WTC11 (cell line): ENCODE measurements around the gene UQCR11. TPM values are rescaled to one million over a fixed set of nuclear protein-coding genes. Genes with fewer than 3 reads are reported as not detected.

Experiments used
- ATAC-seq: fragments of 200-7000 bp; cut with Tn5 transposase; 2 replicates; pipeline ENCODE4 v1.10.0; 2021; ENCODE audit warnings: mild to moderate bottlenecking, moderate library complexity
- CTCF ChIA-PET: fragments of 300-600 bp; sonication (Branson Sonifier 250); formaldehyde crosslinking; loops from one replicate; lab custom pipeline; 2021; ENCODE audit warnings: antibody characterized with exemption; lab: Charles Lee
- POLR2A ChIA-PET: fragments of 350-600 bp; sonication (Branson Sonifier 250); formaldehyde crosslinking; loops from one replicate; lab custom pipeline; 2021; ENCODE audit warnings: antibody characterized with exemption; lab: Charles Lee
- DNase-seq: peaks from one replicate; pipeline ENCODE4 v3.0.0; 2021; ENCODE audit warnings: low spot score
- H3K27ac Mint-ChIP-seq: 2 replicates; pipeline ENCODE4 v1.8.0; 2021; ENCODE audit warnings: mixed read lengths
- H3K27me3 Mint-ChIP-seq: 2 replicates; pipeline ENCODE4 v1.8.0; 2021; ENCODE audit warnings: low read depth, mild to moderate bottlenecking, moderate library complexity, mixed read lengths
- H3K36me3 Mint-ChIP-seq: 2 replicates; pipeline ENCODE4 v1.8.0; 2021; ENCODE audit warnings: mixed read lengths
- H3K4me1 Mint-ChIP-seq: 2 replicates; pipeline ENCODE4 v1.8.0; 2022; ENCODE audit warnings: mixed read lengths
- H3K4me3 Mint-ChIP-seq: 2 replicates; pipeline ENCODE4 v1.8.0; 2021; ENCODE audit warnings: mild to moderate bottlenecking, moderate library complexity, mixed read lengths
- H3K9me3 Mint-ChIP-seq: 2 replicates; pipeline ENCODE4 v1.8.0; 2021; ENCODE audit warnings: mixed read lengths
- ATF6 ChIP-seq: sonication (generic); formaldehyde crosslinking; IDR thresholded peaks from 2 replicates; pipeline ENCODE4 v1.8.1; 2023; ENCODE audit warnings: mild to moderate bottlenecking, missing genetic modification reagents
- CDX4 ChIP-seq: fragments of 250-450 bp; sonication (Bioruptor Pico); IDR thresholded peaks from 2 replicates; pipeline ENCODE4 v1.9.0; 2021; ENCODE audit warnings: moderate library complexity, mild to moderate bottlenecking, inconsistent platforms, borderline replicate concordance
- CREM ChIP-seq: sonication (generic); formaldehyde crosslinking; IDR thresholded peaks from 2 replicates; pipeline ENCODE4 v1.8.1; 2022; ENCODE audit warnings: mild to moderate bottlenecking, missing genetic modification reagents, moderate library complexity
- CTCF ChIP-seq: fragments of 200-600 bp; IDR thresholded peaks from 2 replicates; pipeline ENCODE4 v1.8.0; 2022; ENCODE audit warnings: antibody characterized with exemption
- E2F1 ChIP-seq: sonication (generic); formaldehyde crosslinking; IDR thresholded peaks from 2 replicates; pipeline ENCODE4 v1.8.0; 2022; ENCODE audit warnings: mild to moderate bottlenecking, missing genetic modification reagents
- ELF4 ChIP-seq: sonication (generic); formaldehyde crosslinking; IDR thresholded peaks from 2 replicates; pipeline ENCODE4 v1.8.1; 2022; ENCODE audit warnings: low read depth, mild to moderate bottlenecking, moderate library complexity, missing genetic modification reagents
- ERG ChIP-seq: fragments of 250-450 bp; sonication (Bioruptor Pico); IDR thresholded peaks from 2 replicates; pipeline ENCODE4 v1.8.0; 2021; ENCODE audit warnings: mild to moderate bottlenecking
- GTF2I ChIP-seq: fragments of 250-450 bp; sonication (Bioruptor Pico); conservative IDR thresholded peaks from 2 replicates; pipeline ENCODE4 v1.4.0; 2021; ENCODE audit warnings: mild to moderate bottlenecking
- JUN ChIP-seq: sonication (generic); formaldehyde crosslinking; IDR thresholded peaks from 2 replicates; pipeline ENCODE4 v1.8.0; 2023; ENCODE audit warnings: mild to moderate bottlenecking, missing genetic modification reagents
- MLX ChIP-seq: sonication (generic); formaldehyde crosslinking; IDR thresholded peaks from 2 replicates; pipeline ENCODE4 v1.8.1; 2023; ENCODE audit warnings: mild to moderate bottlenecking, missing genetic modification reagents, moderate library complexity
- NFYB ChIP-seq: sonication (generic); formaldehyde crosslinking; conservative IDR thresholded peaks from 2 replicates; pipeline ENCODE4 v1.8.0; 2022; ENCODE audit warnings: low read depth, missing genetic modification reagents
- NR1H2 ChIP-seq: sonication (generic); formaldehyde crosslinking; IDR thresholded peaks from 2 replicates; pipeline ENCODE4 v1.9.0; 2021; ENCODE audit warnings: mild to moderate bottlenecking, moderate library complexity, missing genetic modification reagents
- OVOL2 ChIP-seq: fragments of 250-450 bp; sonication (Bioruptor Pico); IDR thresholded peaks from 2 replicates; pipeline ENCODE4 v1.9.0; 2021; ENCODE audit warnings: mild to moderate bottlenecking, borderline replicate concordance
- SMAD3 ChIP-seq: sonication (generic); formaldehyde crosslinking; IDR thresholded peaks from 2 replicates; pipeline ENCODE4 v1.8.0; 2022; ENCODE audit warnings: missing genetic modification reagents, mild to moderate bottlenecking, borderline replicate concordance
- STAT6 ChIP-seq: sonication (generic); formaldehyde crosslinking; conservative IDR thresholded peaks from 2 replicates; pipeline ENCODE4 v1.8.1; 2023; ENCODE audit warnings: mild to moderate bottlenecking, low read depth, missing genetic modification reagents, moderate library complexity
- TEAD4 ChIP-seq: sonication (generic); formaldehyde crosslinking; IDR thresholded peaks from 2 replicates; pipeline ENCODE4 v1.8.0; 2022; ENCODE audit warnings: mild to moderate bottlenecking, missing genetic modification reagents
- USF1 ChIP-seq: sonication (generic); formaldehyde crosslinking; IDR thresholded peaks from 2 replicates; pipeline ENCODE4 v1.8.0; 2022; ENCODE audit warnings: mild to moderate bottlenecking, missing genetic modification reagents
- ZNF121 ChIP-seq: sonication (generic); formaldehyde crosslinking; IDR thresholded peaks from 2 replicates; pipeline ENCODE4 v1.8.0; 2023; ENCODE audit warnings: missing genetic modification reagents
- ZNF219 ChIP-seq: sonication (generic); formaldehyde crosslinking; IDR thresholded peaks from 2 replicates; pipeline ENCODE4 v1.8.0; 2023; ENCODE audit warnings: missing genetic modification reagents, mild to moderate bottlenecking, borderline replicate concordance
- ZNF512 ChIP-seq: sonication (generic); formaldehyde crosslinking; IDR thresholded peaks from 2 replicates; pipeline ENCODE4 v1.8.1; 2022; ENCODE audit warnings: missing genetic modification reagents, borderline replicate concordance
- total RNA-seq: library from RNA; stranded (reverse); gene quantifications from 3 replicates; pipeline ENCODE4 v1.2.3, GENCODE V29; 2021

UQCR11 gene
- total RNA-seq, 1 experiment from 2014 or later, result 198 TPM

- 0 out of 2 replicates have a peak, but pooled peaks cover under 1% of the 10 kb centered on the region for H3K9me3 Mint-ChIP-seq
- no peaks in the 10 kb centered on the region for H3K4me1 Mint-ChIP-seq
- peak overlapping the region; percentile 9; the same call in 1 of the 2 replicates for H3K27ac Mint-ChIP-seq
- ChIA-PET CTCF (interaction anchor here (0.5 to 4.1 kb wide), 4 partner anchors 15 to 612 kb away, joined by 3 to 17 read pairs (median 4); partner anchors contain the start of gene MBD3), POLR2A (no interaction called here)
- ATAC-seq (no peak), DNase-seq (no peak)
- peaks cover 8% of the 10 kb centered on the region for H3K36me3 Mint-ChIP-seq
- H3K27me3 Mint-ChIP-seq, result peaks cover 16% of the 10 kb centered on the region
- H3K4me3 Mint-ChIP-seq, result no peak overlapping the region
- TF ChIP-seq ZNF121 (no peak), NR1H2 (no peak), CDX4 (CRISPR knock-in tag) (no peak), NFYB (CRISPR knock-in tag) (no peak), CREM (CRISPR knock-in tag) (no peak), OVOL2 (CRISPR knock-in tag) (no peak), JUN (CRISPR knock-in tag) (no peak), ZNF219 (no peak), ELF4 (CRISPR knock-in tag) (no peak), GTF2I (CRISPR knock-in tag) (no peak), E2F1 (CRISPR knock-in tag) (no peak), USF1 (CRISPR knock-in tag) (no peak), ATF6 (CRISPR knock-in tag) (no peak), ERG (no peak), ZNF512 (CRISPR knock-in tag) (no peak), STAT6 (CRISPR knock-in tag) (no peak), CTCF (no peak), TEAD4 (CRISPR knock-in tag) (no peak), SMAD3 (CRISPR knock-in tag) (no peak), MLX (CRISPR knock-in tag) (no peak)
- TF ChIP-seq, all 79 proteins: peak for 0
Measured at GRCh38 chr19:1575323-1576241, 29.7 kb downstream of the UQCR11 start.
